Caco-2 (cell line): ENCODE results near the gene TAF3. TPM values are rescaled to one million over a fixed set of nuclear protein-coding genes. Genes with fewer than 3 reads are reported as not detected.

Experiments used
- BruUV-seq: library from RNA; stranded (reverse); fragments of 400-500 nt; replicated peaks from 2 replicates; lab custom pipeline; 2021; lab: Mats Ljungman, UMichigan
- CTCF ChIA-PET: fragments of 300-600 bp; sonication (Branson Sonifier 250); formaldehyde crosslinking; loops from one replicate; lab custom pipeline; 2022; ENCODE audit warnings: antibody characterized with exemption; lab: Charles Lee
- POLR2A ChIA-PET: fragments of 300-600 bp; sonication (Branson Sonifier 250); formaldehyde crosslinking; loops from one replicate; lab custom pipeline; 2022; ENCODE audit warnings: antibody characterized with exemption; lab: Charles Lee
- DNase-seq, 2 experiments: peaks; one replicate each; pipeline versions ENCODE4 v3.0.0 to v3.0.0-alpha.2; 2020 to 2022
- H3K27me3 ChIP-seq: replicated peaks from 2 replicates; pipeline ENCODE4 v1.6.0; 2011; ENCODE audit warnings: low read length; ENCODE audit not compliant: control insufficient read depth, insufficient read depth
- H3K36me3 ChIP-seq: 2 replicates; pipeline ENCODE4 v1.5.1; 2011; ENCODE audit warnings: low read length; ENCODE audit not compliant: control insufficient read depth, insufficient read depth
- H3K4me1 ChIP-seq: fragments of 250-450 bp; sonication (Bioruptor Pico); 2 replicates; pipeline ENCODE4 v1.5.1; 2020; ENCODE audit warnings: mild to moderate bottlenecking
- H3K4me3 ChIP-seq: 2 replicates; pipeline ENCODE4 v1.5.1; 2011; ENCODE audit warnings: low read depth, mild to moderate bottlenecking, control low read depth, low read length
- H3K9me3 ChIP-seq: fragments of 250-450 bp; sonication (Bioruptor Pico); 2 replicates; pipeline ENCODE4 v1.5.1; 2020; ENCODE audit warnings: mild to moderate bottlenecking, moderate library complexity
- H3K27ac Mint-ChIP-seq: one replicate; pipeline ENCODE4 v1.8.0; 2022; ENCODE audit warnings: mixed read lengths; ENCODE audit not compliant: unreplicated experiment
- H3K27me3 Mint-ChIP-seq: one replicate; pipeline ENCODE4 v1.8.0; 2022; ENCODE audit warnings: mixed read lengths; ENCODE audit not compliant: insufficient read depth, unreplicated experiment
- H3K36me3 Mint-ChIP-seq: one replicate; pipeline ENCODE4 v1.8.0; 2022; ENCODE audit warnings: mild to moderate bottlenecking, mixed read lengths; ENCODE audit not compliant: insufficient read depth, unreplicated experiment
- H3K4me1 Mint-ChIP-seq: one replicate; pipeline ENCODE4 v1.8.0; 2022; ENCODE audit warnings: low read depth, mixed read lengths; ENCODE audit not compliant: unreplicated experiment
- H3K4me3 Mint-ChIP-seq: one replicate; pipeline ENCODE4 v1.8.0; 2022; ENCODE audit warnings: mild to moderate bottlenecking, moderate library complexity, mixed read lengths; ENCODE audit not compliant: unreplicated experiment
- H3K9me3 Mint-ChIP-seq: one replicate; pipeline ENCODE4 v1.8.0; 2022; ENCODE audit warnings: mixed read lengths; ENCODE audit not compliant: unreplicated experiment
- intact Hi-C: fragments of 100-400 bp; cut with micrococcal nuclease; formaldehyde crosslinking; loops from one replicate; pipeline ENCODE4 v1.10.0; 2022; ENCODE audit not compliant: unreplicated experiment
- total RNA-seq: library from RNA; stranded (reverse); gene quantifications from 2 replicates; pipeline ENCODE4 v1.2.3, GENCODE V29; 2022
- TF ChIP-seq, protein P1 (sequence below), 2 experiments: fragments of 200-600 bp in 1 of 2; IDR thresholded peaks; 1 replicate in 1 of 2; 2 replicates in 1 of 2; pipeline versions ENCODE4 v1.5.1 to v1.8.0; 2011 to 2022; ENCODE audit warnings: antibody characterized with exemption in 1 of 2, control low read depth in 1 of 2, inconsistent platforms in 1 of 2, low read depth in 1 of 2, low read length in 1 of 2, mild to moderate bottlenecking in 1 of 2, moderate library complexity in 1 of 2; ENCODE audit not compliant: insufficient read depth in 1 of 2, severe bottlenecking in 1 of 2, unreplicated experiment in 1 of 2

TAF3 gene
- total RNA-seq, 1 experiment from 2014 or later = 30.6 TPM

DNA sequence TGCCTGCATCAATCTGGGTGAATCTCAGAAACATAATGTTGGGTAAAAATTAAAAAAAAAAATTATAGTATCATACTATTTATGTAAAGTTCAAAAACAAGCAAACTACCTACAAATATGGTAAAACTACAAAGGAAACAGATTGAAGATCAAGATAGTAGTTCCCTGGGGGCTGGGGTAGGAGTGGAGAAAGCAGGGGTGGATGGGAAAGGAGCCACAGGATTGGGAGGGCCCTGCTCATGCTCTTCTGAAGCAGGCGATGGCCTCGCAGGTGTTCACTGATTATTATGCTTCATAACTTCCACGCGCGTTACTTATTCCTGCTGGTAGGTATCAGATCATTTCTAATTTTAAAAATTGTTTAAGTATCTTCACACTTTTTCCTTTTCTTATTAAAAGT is 140.1 kb downstream of the TAF3 start:
- intact Hi-C loops = no loop called here
- Mint-ChIP-seq H3K4me1 (peaks cover 23% of the 10 kb centered on the region), H3K36me3 (no peaks in the 10 kb centered on the region), H3K4me3 (no peak overlapping the region), H3K27me3 (no peaks in the 10 kb centered on the region), H3K9me3 (no peaks in the 10 kb centered on the region), H3K27ac (no peak overlapping the region)
- TF ChIP-seq, protein P1, sequence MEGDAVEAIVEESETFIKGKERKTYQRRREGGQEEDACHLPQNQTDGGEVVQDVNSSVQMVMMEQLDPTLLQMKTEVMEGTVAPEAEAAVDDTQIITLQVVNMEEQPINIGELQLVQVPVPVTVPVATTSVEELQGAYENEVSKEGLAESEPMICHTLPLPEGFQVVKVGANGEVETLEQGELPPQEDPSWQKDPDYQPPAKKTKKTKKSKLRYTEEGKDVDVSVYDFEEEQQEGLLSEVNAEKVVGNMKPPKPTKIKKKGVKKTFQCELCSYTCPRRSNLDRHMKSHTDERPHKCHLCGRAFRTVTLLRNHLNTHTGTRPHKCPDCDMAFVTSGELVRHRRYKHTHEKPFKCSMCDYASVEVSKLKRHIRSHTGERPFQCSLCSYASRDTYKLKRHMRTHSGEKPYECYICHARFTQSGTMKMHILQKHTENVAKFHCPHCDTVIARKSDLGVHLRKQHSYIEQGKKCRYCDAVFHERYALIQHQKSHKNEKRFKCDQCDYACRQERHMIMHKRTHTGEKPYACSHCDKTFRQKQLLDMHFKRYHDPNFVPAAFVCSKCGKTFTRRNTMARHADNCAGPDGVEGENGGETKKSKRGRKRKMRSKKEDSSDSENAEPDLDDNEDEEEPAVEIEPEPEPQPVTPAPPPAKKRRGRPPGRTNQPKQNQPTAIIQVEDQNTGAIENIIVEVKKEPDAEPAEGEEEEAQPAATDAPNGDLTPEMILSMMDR (IDR thresholded peaks at IDR 0.05; ENCODE audit: insufficient read depth in 1 of 2, low read depth in 1 of 2, low read length in 1 of 2, severe bottlenecking in 1 of 2, unreplicated experiment in 1 of 2) = no peak
- Histone ChIP-seq H3K27me3 (no peaks in the 10 kb centered on the region), H3K4me1 (peaks cover 16% of the 10 kb centered on the region), H3K9me3 (no peaks in the 10 kb centered on the region), H3K4me3 (no peak overlapping the region), H3K36me3 (no peaks in the 10 kb centered on the region)
- ChIA-PET CTCF (no interaction called here), POLR2A (no interaction called here)
- no peak for DNase-seq
- no TSS peak for BruUV-seq

DNA sequence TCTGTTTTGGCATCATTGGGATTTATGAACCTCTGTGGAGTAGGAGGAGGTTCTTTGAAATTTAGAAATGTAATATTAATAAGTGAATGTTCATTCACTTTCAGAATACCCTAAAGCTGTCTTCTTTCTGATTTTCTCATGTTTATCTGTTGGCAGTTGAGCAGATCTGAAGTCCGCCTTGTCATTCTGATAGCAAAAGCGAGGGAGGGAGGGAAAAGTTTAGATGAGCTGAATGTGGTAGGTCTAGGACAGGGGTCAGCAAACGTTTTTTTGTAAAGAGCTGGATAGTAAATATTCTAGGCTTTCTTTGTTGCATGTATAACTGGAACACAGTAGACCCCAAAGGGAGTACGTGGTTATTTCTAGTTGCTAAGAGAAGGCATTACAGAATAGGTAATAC is 141.8 kb downstream of the TAF3 start:
- Mint-ChIP-seq H3K27me3 (no peaks in the 10 kb centered on the region), H3K4me1 (peaks cover 19% of the 10 kb centered on the region), H3K36me3 (peaks cover 12% of the 10 kb centered on the region), H3K9me3 (peaks cover 7% of the 10 kb centered on the region), H3K27ac (no peak overlapping the region), H3K4me3 (no peak overlapping the region)
- POLR2A ChIA-PET = no interaction called here
- BruUV-seq = no TSS peak
- intact Hi-C loops = no loop called here
- CTCF ChIA-PET = no interaction called here
- TF ChIP-seq, protein P1 (IDR thresholded peaks at IDR 0.05; ENCODE audit: insufficient read depth in 1 of 2, low read depth in 1 of 2, low read length in 1 of 2, severe bottlenecking in 1 of 2, unreplicated experiment in 1 of 2) = no peak
- no peak overlapping the region for H3K4me3 ChIP-seq
- H3K9me3 ChIP-seq = no peaks in the 10 kb centered on the region
- H3K36me3 ChIP-seq = no peaks in the 10 kb centered on the region
- H3K27me3 ChIP-seq = no peaks in the 10 kb centered on the region
- H3K4me1 ChIP-seq = peaks cover 20% of the 10 kb centered on the region
- no peak for DNase-seq

DNA sequence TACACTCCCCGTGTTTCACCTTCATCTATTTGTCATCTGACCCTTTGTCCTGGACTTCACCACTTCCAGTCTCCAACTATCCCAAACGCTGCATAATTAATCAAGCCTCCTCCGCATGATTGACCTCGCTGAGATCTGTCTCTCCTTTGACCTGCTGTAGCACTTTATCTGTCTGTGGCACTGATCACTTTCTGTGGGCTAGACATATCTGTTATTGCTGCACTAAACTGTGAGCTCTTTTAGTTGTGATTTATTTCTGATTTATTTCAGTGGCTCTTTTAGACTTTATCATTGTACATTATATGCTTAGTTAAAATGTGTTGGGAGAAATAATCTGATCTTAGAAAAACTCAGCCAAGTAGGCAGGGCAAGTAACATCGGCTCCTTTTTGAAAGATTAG is 144.3 kb downstream of the TAF3 start:
- intact Hi-C loops = no loop called here
- BruUV-seq = no TSS peak
- H3K36me3 ChIP-seq = no peaks in the 10 kb centered on the region
- Mint-ChIP-seq H3K4me1 (peaks cover 10% of the 10 kb centered on the region), H3K27me3 (no peaks in the 10 kb centered on the region), H3K9me3 (peaks cover 12% of the 10 kb centered on the region), H3K4me3 (no peak overlapping the region), H3K36me3 (peaks cover 17% of the 10 kb centered on the region), H3K27ac (no peak overlapping the region)
- H3K27me3 ChIP-seq = no peaks in the 10 kb centered on the region
- TF ChIP-seq, protein P1 (IDR thresholded peaks at IDR 0.05; ENCODE audit: insufficient read depth in 1 of 2, low read depth in 1 of 2, low read length in 1 of 2, severe bottlenecking in 1 of 2, unreplicated experiment in 1 of 2) = no peak
- H3K9me3 ChIP-seq = no peaks in the 10 kb centered on the region
- ChIA-PET CTCF (no interaction called here), POLR2A (no interaction called here)
- no peak overlapping the region for H3K4me3 ChIP-seq
- peaks cover 9% of the 10 kb centered on the region for H3K4me1 ChIP-seq
- no peak for DNase-seq
